GM19035 (cell line): ENCODE data around the gene EXOC6B.
"Not testable (repeated sequence)": the region's sequence is repeated elsewhere in the genome, so short reads cannot be mapped to it uniquely, and the experiment has no call there.

Source experiments
- ATAC-seq: cut with Tn5 transposase; IDR thresholded peaks from one replicate; pipeline ENCODE4 v1.9.1; 2021; ENCODE audit not compliant: unreplicated experiment

EXOC6B gene

DNA sequence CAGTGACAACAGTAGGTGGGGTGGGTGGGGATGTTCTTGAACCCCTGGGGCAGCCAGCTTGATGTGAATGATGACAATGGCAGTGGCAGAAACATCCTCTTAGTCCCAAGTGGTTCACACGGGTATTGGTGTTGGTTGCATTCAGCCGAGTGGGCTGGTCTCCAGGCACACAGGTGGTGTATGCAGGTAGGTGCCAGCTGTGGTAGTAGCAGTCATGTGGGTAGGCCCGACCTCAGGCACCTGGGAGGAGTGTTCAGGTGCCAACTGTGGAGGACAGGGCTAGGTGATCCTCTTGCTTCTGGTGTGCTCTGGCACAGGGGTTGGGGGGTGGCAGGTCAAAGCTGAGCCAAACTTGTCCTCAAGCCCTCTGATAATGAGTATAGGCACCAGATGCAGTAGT lies 350.6 kb downstream of the EXOC6B start:
- no peak for ATAC-seq

- ATAC-seq, result no peak
These were observed 367.9 kb downstream of the EXOC6B start for GRCh38 chr2:72457801-72458516.

DNA sequence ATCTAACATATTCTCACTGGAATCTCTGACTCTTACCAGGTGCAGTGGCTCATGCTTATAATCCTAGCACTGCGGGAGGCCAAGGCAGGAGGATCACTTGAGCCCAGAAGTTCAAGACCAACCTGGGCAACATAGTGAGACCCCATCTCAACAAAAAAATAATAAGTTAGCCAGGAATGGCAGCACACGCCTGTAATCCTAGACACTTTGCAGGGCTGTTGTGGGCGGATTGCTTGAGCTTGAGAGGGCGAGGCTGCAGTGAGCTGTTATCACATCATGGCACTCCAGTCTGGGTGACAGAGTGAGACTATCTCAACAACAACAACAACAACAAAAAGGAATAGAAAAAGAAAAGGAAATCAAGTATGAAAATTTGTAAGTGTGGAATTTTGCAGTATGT lies 371.6 kb downstream of the EXOC6B start:
- ATAC-seq, result no peak

DNA sequence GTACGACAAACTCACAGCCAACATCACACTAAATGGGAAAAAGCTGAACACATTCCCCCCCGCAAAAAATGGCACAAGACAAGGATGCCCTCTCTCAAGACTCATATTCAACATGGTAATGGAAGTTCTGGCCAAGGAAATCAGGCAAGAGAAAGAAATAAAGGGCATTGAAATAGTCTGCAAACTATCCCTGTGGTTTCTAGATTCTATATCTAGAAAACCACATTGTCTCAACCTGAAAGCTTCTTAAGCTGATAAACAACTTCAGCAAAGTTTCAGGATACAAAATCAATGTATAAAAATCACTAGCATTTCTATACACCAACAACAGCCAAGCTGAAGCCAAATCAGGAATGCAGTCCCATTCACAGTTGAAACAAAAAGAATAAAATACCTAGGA lies 383.6 kb downstream of the EXOC6B start:
- no peak for ATAC-seq

DNA sequence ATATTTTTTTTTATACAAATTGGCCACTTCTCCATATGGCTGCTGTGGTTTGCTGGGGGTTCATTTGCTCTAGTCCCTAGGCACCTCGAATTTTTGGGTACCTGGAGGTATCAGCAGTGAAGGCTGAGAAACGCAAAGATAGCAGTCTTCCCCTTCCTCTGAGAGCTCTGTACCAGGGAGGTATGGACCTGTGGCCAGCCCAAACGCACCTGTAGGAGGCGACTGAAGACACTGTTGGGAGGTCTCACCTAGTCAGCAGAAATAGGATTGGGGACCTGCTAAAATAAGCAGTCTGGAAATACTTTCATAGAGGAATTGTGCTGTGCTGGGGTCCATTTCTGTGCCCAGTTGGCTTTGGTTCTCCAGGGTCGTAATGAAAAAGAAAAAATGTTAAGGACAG lies 385.9 kb downstream of the EXOC6B start:
- ATAC-seq, result no peak

DNA sequence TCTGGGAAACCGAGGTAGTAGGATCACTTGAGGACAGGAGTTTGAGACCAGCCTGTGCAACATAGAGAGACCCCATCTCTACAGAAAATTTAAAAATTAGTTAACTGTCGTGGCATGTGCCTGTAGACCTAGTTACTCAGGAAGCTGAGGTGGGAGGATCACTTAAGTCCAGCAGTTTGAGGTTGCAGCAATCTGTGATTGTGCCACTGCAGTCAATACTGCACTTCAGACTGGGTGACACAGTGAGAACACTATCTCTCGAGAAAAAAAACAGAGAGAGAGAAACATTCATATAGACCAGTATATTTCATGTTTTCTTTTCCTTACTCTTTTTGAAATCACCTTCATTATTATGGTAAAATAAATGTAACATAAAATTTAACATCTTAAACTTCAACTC lies 387.5 kb downstream of the EXOC6B start:
- ATAC-seq, result no peak

GRCh38 chr2:72431737-72432136 lies 394.1 kb downstream of the EXOC6B start:
- no peak for ATAC-seq

- no peak for ATAC-seq
These were observed 398.6 kb downstream of the EXOC6B start for GRCh38 chr2:72427022-72427861.

DNA sequence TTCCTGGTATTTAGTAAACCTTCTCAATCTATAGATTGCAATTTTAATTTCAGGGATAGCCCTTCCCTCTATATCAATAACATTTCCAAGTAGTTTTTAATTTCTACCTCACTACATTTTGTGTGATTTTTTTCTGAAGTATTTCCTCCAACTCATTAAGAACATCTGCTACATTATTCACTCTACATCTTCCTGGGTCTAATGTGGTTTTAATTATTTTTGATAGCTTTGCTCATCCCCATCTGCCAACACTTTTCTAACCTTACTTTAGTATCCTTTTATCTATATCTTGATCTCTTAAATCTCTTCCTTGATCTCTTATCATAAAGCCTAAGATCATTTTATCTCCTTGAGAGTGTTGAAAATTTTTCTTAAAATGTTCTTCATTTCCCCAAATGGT lies 399.8 kb downstream of the EXOC6B start:
- ATAC-seq, result no peak

DNA sequence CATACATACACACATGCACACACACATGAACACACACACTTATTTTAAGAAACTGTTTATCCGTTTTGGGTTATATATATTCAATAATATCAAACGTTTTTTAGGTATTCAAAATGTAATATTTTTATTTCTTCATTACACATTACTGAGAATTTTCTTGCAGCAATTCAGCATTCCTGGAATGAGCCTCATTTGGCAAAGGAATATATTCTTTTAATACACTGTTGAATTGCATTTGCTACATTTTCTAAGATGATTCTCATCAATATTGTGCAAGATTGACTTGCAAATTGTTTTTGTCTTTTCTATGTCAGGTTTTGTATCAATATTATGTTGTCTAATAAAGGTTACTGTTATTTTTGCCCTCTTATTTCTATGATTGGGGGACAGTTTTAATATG lies 402.1 kb downstream of the EXOC6B start:
- ATAC-seq, result no peak

DNA sequence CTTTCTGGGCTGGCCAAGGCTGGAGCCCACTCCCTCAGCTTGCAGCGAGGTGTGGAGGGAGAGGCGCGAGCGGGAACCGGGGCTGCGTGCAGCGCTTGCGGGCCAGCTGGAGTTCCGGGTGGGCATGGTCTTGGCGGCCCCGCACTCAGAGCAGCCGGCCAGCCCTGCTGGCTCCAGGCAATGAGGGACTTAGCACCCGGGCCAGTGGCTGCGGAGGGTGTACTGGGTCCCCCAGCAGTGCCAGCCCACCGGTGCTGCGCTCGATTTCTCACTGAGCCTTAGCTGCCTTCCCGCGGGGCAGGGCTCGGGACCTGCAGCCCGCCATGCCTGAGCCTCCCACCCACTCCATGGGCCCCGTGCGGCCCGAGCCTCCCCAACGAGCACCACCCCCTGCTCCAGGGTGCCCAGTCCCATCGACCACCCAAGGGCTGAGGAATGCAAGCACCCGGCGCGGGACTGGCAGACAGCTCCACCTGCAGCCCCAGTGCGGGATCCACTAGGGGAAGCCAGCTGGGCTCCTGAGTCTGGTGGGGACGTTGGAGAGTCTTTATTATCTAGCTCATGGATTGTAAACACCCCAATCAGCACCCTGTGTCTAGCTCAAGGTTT lies 404.0 kb downstream of the EXOC6B start:
- not testable (repeated sequence) for ATAC-seq

- ATAC-seq, result no peak
These were observed 409.9 kb downstream of the EXOC6B start for GRCh38 chr2:72415781-72416475.

DNA sequence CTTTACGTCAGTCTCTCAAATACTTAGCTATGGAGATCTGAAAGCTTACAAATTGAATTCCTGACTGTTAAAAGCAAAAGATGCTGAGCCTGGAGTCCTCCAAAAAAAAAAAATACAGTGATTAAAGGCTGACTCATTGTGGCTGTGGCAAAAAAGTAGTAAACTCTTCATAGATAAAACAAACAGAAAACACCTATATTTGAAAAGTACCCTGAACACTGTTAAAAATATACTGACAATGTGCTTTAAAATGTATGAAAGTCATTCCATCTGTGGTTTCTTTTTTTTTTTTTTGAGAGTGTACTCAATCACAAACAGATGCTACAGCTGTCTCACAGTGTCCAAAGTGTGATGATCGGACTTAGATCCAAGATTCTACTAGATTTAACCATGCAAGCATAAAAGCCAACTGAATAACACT lies 410.6 kb downstream of the EXOC6B start:
- ATAC-seq, result no peak

GRCh38 chr2:72414137-72414760 lies 411.6 kb downstream of the EXOC6B start:
- ATAC-seq, result no peak

GRCh38 chr2:72413716-72414115 lies 412.1 kb downstream of the EXOC6B start:
- ATAC-seq, result no peak

DNA sequence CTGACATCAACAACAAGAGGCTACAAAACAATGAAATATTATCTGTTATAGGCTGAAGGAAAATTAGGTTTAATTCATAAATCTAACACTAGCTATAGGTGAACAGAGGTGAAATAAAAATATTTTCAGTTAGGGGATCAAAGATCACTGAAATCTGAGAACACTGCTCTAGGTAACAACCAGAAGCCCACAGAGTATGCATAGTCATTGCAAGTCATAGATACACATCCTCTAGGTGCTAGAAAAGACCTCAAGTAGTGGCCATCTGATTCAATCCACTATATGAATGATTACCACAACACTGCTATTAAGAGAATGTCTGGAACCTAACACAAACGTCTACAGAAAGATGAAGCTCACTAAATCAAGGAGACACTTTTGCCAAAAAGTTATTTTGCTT lies 413.6 kb downstream of the EXOC6B start:
- no peak for ATAC-seq

DNA sequence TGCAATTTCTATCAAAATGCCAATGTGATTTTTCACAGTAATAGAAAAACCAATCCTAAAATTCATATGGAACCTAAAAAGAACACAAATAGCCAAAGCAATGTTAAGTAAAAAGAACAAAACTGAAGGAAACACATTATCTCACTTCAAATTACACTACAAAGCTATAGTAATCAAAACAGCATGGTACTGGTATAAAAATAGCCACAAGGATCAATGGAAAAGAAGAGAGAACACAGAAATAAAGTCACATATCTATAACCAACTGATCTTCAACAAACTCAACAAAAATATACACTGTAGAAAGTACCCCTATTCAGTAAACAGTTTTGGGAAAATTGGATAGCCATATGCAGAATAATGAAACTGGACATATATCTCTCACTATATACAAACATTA lies 426.0 kb downstream of the EXOC6B start:
- no peak for ATAC-seq

DNA sequence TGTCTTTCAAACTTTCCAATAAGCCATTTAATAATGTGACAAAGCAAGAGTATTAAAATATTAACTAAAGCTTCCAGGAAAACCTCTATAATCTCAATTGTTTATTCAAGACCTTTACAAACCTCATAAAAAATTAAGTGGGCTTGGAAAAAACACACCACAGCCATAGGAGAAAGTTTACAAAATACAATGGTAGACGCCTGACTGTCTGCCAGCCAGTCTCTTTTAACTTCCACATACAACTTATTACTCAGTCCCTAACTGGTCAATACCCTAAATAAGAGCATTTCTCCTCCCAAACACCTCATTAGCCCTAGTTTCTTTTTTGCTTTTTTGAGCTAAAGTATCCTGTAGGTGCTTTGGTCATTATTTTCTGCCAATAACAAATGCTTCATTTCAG lies 430.7 kb downstream of the EXOC6B start:
- ATAC-seq, result no peak

GRCh38 chr2:72394541-72395070 lies 431.2 kb downstream of the EXOC6B start:
- no peak for ATAC-seq

- ATAC-seq, result no peak
These were observed 436.4 kb downstream of the EXOC6B start for GRCh38 chr2:72389447-72389846.

GRCh38 chr2:72388263-72388662 lies 437.6 kb downstream of the EXOC6B start:
- ATAC-seq, result no peak
